Measurements from ENCODE around the gene CAPN2.

Gene CAPN2

DNA sequence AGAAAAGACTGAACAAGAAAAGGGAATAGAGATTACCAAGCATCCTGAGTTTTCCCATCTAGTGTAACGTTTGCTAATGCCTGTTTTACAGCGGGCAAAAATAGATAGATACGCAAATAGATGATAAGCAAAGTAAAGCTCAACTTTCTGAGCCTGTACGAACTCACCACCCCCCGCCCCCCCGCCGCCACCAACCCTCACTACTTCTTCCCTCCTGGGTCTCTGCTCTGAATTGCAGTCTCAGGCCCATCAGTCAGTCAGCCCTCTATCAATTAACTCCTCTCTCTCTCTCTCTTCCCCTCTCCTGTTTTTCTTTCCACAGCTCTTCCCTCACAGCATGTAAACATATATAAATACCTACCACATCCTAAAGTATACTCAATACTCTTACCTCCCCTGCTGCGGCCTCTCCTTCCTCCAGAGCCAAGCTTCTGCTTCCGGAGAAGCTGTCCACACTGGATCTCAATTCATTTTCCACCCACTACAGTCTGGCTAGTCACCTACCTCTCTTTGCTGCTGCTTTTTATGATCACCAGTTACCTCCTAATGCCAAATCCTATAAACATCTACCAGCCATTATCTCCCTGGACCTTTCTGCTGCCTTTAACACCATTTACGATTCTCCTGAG, 64.6 kb downstream of the CAPN2 start:
- TF ChIP-seq, protein P1, sequence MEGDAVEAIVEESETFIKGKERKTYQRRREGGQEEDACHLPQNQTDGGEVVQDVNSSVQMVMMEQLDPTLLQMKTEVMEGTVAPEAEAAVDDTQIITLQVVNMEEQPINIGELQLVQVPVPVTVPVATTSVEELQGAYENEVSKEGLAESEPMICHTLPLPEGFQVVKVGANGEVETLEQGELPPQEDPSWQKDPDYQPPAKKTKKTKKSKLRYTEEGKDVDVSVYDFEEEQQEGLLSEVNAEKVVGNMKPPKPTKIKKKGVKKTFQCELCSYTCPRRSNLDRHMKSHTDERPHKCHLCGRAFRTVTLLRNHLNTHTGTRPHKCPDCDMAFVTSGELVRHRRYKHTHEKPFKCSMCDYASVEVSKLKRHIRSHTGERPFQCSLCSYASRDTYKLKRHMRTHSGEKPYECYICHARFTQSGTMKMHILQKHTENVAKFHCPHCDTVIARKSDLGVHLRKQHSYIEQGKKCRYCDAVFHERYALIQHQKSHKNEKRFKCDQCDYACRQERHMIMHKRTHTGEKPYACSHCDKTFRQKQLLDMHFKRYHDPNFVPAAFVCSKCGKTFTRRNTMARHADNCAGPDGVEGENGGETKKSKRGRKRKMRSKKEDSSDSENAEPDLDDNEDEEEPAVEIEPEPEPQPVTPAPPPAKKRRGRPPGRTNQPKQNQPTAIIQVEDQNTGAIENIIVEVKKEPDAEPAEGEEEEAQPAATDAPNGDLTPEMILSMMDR (conservative IDR thresholded peaks at IDR 0.05; ENCODE audit: low read depth, low read length), result no peak
- H3K4me2 ChIP-seq, result no peak overlapping the region
- no peaks in the 10 kb centered on the region for H4K20me1 ChIP-seq (ENCODE audit: insufficient read depth)
- H3K27me3 ChIP-seq (ENCODE audit: insufficient read depth, low read depth), result no peaks in the 10 kb centered on the region
- H3K36me3 ChIP-seq (ENCODE audit: insufficient read depth), result no peaks in the 10 kb centered on the region
- no peak overlapping the region for H3K4me3 ChIP-seq (IDR thresholded peaks at IDR 0.05; ENCODE audit: insufficient read depth, low read depth, low read length)
- H3K27ac ChIP-seq, result no peak overlapping the region
- no peaks in the 10 kb centered on the region for H3K4me1 ChIP-seq (ENCODE audit: low read depth, poor library complexity, severe bottlenecking)
- H3K79me2 ChIP-seq (ENCODE audit: insufficient read depth, low read depth), result no peaks in the 10 kb centered on the region
- H2AFZ ChIP-seq (ENCODE audit: low read depth), result no peak overlapping the region
- H3K9ac ChIP-seq, result no peak overlapping the region

- Histone ChIP-seq H3K4me3 (IDR thresholded peaks at IDR 0.05; ENCODE audit: insufficient read depth, low read depth, low read length) (no peak overlapping the region), H2AFZ (ENCODE audit: low read depth) (no peak overlapping the region), H3K36me3 (ENCODE audit: insufficient read depth) (no peaks in the 10 kb centered on the region), H3K4me2 (no peak overlapping the region), H3K9ac (no peak overlapping the region), H3K27me3 (ENCODE audit: insufficient read depth, low read depth) (no peaks in the 10 kb centered on the region), H3K27ac (no peak overlapping the region), H3K4me1 (ENCODE audit: low read depth, poor library complexity, severe bottlenecking) (no peaks in the 10 kb centered on the region), H4K20me1 (ENCODE audit: insufficient read depth) (no peaks in the 10 kb centered on the region), H3K79me2 (ENCODE audit: insufficient read depth, low read depth) (no peaks in the 10 kb centered on the region)
- TF ChIP-seq, protein P1 (conservative IDR thresholded peaks at IDR 0.05; ENCODE audit: low read depth, low read length), result no peak
Observed at GRCh38 chr1:223780318-223780717, 68.0 kb downstream of the CAPN2 start.

DNA sequence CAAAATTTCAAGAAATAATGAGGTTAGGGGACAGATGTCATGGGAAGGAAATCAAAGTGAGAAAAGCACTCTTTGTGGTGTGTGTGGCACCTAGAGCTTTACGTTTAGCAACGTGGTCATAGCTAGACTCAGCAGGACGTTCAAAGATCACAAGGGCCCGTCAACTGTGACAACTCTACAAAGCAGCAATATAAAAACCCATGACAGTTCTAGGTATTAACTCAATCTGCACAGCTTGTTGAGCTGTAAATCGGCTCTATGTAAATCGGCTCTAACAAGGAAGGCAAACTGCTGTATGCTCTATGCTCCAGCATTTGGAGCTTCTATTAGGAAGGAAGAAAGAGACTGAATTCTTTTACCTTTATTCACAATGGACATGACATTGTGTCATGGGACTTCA, 68.6 kb downstream of the CAPN2 start:
- TF ChIP-seq, protein P1 (conservative IDR thresholded peaks at IDR 0.05; ENCODE audit: low read depth, low read length), result no peak
- no peaks in the 10 kb centered on the region for H3K36me3 ChIP-seq (ENCODE audit: insufficient read depth)
- no peaks in the 10 kb centered on the region for H3K4me1 ChIP-seq (ENCODE audit: low read depth, poor library complexity, severe bottlenecking)
- H3K27ac ChIP-seq, result no peak overlapping the region
- H3K79me2 ChIP-seq (ENCODE audit: insufficient read depth, low read depth), result no peaks in the 10 kb centered on the region
- H3K4me2 ChIP-seq, result no peak overlapping the region
- H3K4me3 ChIP-seq (IDR thresholded peaks at IDR 0.05; ENCODE audit: insufficient read depth, low read depth, low read length), result no peak overlapping the region
- no peaks in the 10 kb centered on the region for H3K27me3 ChIP-seq (ENCODE audit: insufficient read depth, low read depth)
- no peak overlapping the region for H2AFZ ChIP-seq (ENCODE audit: low read depth)
- H3K9ac ChIP-seq, result no peak overlapping the region
- no peaks in the 10 kb centered on the region for H4K20me1 ChIP-seq (ENCODE audit: insufficient read depth)

DNA sequence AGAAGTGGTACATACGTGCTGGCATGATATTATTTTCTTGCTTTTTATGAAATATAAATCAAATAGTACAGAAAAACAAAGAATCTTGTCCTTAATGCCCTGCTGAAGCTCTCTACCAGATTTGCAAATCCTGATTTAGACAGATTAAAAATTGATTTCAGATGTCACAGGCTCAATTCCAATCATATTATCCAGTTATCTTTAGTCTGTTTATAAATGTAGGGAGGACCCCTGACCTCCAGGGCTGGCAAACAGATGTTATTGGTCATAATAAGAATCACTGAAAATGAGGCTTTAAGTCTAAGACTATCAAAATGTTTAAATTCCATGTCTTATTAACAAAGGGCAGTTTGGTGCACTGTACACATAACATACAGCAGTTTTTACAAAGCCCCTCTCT, 71.3 kb downstream of the CAPN2 start:
- no peak overlapping the region for H3K9ac ChIP-seq
- no peak overlapping the region for H3K4me2 ChIP-seq
- no peak overlapping the region for H3K4me3 ChIP-seq (IDR thresholded peaks at IDR 0.05; ENCODE audit: insufficient read depth, low read depth, low read length)
- H3K36me3 ChIP-seq (ENCODE audit: insufficient read depth), result no peaks in the 10 kb centered on the region
- H3K27ac ChIP-seq, result no peak overlapping the region
- no peaks in the 10 kb centered on the region for H3K4me1 ChIP-seq (ENCODE audit: low read depth, poor library complexity, severe bottlenecking)
- no peaks in the 10 kb centered on the region for H4K20me1 ChIP-seq (ENCODE audit: insufficient read depth)
- no peak overlapping the region for H2AFZ ChIP-seq (ENCODE audit: low read depth)
- no peaks in the 10 kb centered on the region for H3K27me3 ChIP-seq (ENCODE audit: insufficient read depth, low read depth)
- H3K79me2 ChIP-seq (ENCODE audit: insufficient read depth, low read depth), result no peaks in the 10 kb centered on the region
- TF ChIP-seq, protein P1 (conservative IDR thresholded peaks at IDR 0.05; ENCODE audit: low read depth, low read length), result no peak
